Fibroblast of lung (primary cell): ENCODE measurements around the gene ENOX1. TPM values are rescaled to one million over a fixed set of nuclear protein-coding genes. Genes with fewer than 3 reads are reported as not detected.

Experiments
- DNase-seq, 2 donors: peaks; one replicate each; pipeline versions ENCODE4 v3.0.0 to v3.0.0-alpha.2; 2010; ENCODE audit warnings: low read depth in 2 of 2
- H2AFZ ChIP-seq: 2 replicates; pipeline ENCODE4 v1.5.1; 2012; ENCODE audit warnings: low read length, control low read depth, inconsistent platforms
- H3K27ac ChIP-seq: 2 replicates; pipeline ENCODE4 v1.5.1; 2011; ENCODE audit warnings: low read length, control low read depth; ENCODE audit not compliant: insufficient read depth
- H3K27me3 ChIP-seq: 2 replicates; pipeline ENCODE4 v1.5.1; 2011; ENCODE audit warnings: mild to moderate bottlenecking, low read length; ENCODE audit not compliant: control insufficient read depth, insufficient read depth
- H3K36me3 ChIP-seq: 2 replicates; pipeline ENCODE4 v1.5.1; 2011; ENCODE audit warnings: low read length; ENCODE audit not compliant: control insufficient read depth, insufficient read depth
- H3K4me1 ChIP-seq: 2 replicates; pipeline ENCODE4 v1.5.1; 2011; ENCODE audit warnings: low read length; ENCODE audit not compliant: control insufficient read depth, insufficient read depth; ENCODE audit errors: extremely low read depth
- H3K4me2 ChIP-seq: 2 replicates; pipeline ENCODE4 v1.5.1; 2011; ENCODE audit warnings: low read length, control low read depth; ENCODE audit not compliant: insufficient read depth; ENCODE audit errors: extremely low read depth
- H3K4me3 ChIP-seq, 4 experiments: fragments of 200-600 bp in 1 of 4; sonication (generic) in 1 of 4; replicated peaks in 1 of 4; 2 replicates each; pipeline ENCODE4 v1.5.1; 2011 to 2016; ENCODE audit warnings: low read length in 4 of 4, low read depth in 3 of 4, mild to moderate bottlenecking in 3 of 4, control low read depth in 2 of 4, inconsistent platforms in 1 of 4, mixed read lengths in 1 of 4; ENCODE audit not compliant: insufficient read depth in 1 of 4; ENCODE audit errors: control extremely low read depth in 1 of 4
- H3K79me2 ChIP-seq: 2 replicates; pipeline ENCODE4 v1.5.1; 2012; ENCODE audit warnings: mild to moderate bottlenecking, low read length, inconsistent platforms; ENCODE audit not compliant: control insufficient read depth, insufficient read depth
- H3K9ac ChIP-seq: 2 replicates; pipeline ENCODE4 v1.5.1; 2011; ENCODE audit warnings: mild to moderate bottlenecking, low read length, control low read depth; ENCODE audit not compliant: insufficient read depth
- H3K9me3 ChIP-seq: 2 replicates; pipeline ENCODE4 v1.5.1; 2012; ENCODE audit warnings: low read depth, low read length; ENCODE audit not compliant: control insufficient read depth, insufficient read depth
- H4K20me1 ChIP-seq: 2 replicates; pipeline ENCODE4 v1.5.1; 2011; ENCODE audit warnings: low read length; ENCODE audit not compliant: control insufficient read depth, insufficient read depth; ENCODE audit errors: extremely low read depth
- CTCF ChIP-seq, 2 donors: IDR thresholded peaks in 1 of 2; conservative IDR thresholded peaks in 1 of 2; 1 replicate in 1 of 2; 2 replicates in 1 of 2; pipeline ENCODE4 v1.5.1; 2011 to 2012; ENCODE audit warnings: low read length in 2 of 2, control low read depth in 1 of 2, inconsistent platforms in 1 of 2, low read depth in 1 of 2, mild to moderate bottlenecking in 1 of 2
- EZH2 ChIP-seq: IDR thresholded peaks from 2 replicates; pipeline ENCODE4 v1.5.1; 2012; ENCODE audit warnings: low read length, control low read depth, mild to moderate bottlenecking; ENCODE audit errors: missing control alignments
- polyA plus RNA-seq, 2 donors: library from polyadenylated mRNA; depleted of rRNA in 1 of 2; stranded (reverse) in 1 of 2; unstranded in 1 of 2; fragments of >200 nt; gene quantifications; 2 replicates each; pipeline ENCODE4 v1.2.1, GENCODE V29; 2011 to 2012; ENCODE audit warnings: missing spikeins in 1 of 2
- total RNA-seq: library from RNA; depleted of rRNA; stranded (reverse); fragments of >200 nt; gene quantifications from 2 replicates; pipeline ENCODE4 v1.2.1, GENCODE V29; 2014

The ENOX1 gene
- total and polyA plus RNA-seq, 2 donors (not counting 1 experiment from before 2014, with no cell fraction given), result 3.5 to 7.6 TPM

GRCh38 chr13:43694146-43694664 lies 92.6 kb downstream of the ENOX1 start:
- no peaks in the 10 kb centered on the region for H4K20me1 ChIP-seq

GRCh38 chr13:43693639-43694038 lies 93.1 kb downstream of the ENOX1 start:
- H3K4me1 ChIP-seq, result no peaks in the 10 kb centered on the region
- no peaks in the 10 kb centered on the region for H3K27me3 ChIP-seq
- no peak overlapping the region for H2AFZ ChIP-seq
- no peak overlapping the region for H3K4me2 ChIP-seq
- no peak overlapping the region for H3K27ac ChIP-seq
- TF ChIP-seq EZH2, result no peak
- no peak for TF ChIP-seq CTCF (conservative IDR thresholded peaks at IDR 0.05 in 1 of 2, IDR thresholded peaks at IDR 0.05 in 1 of 2; ENCODE audit: low read depth in 1 of 2, low read length in 2 of 2)
- H3K9ac ChIP-seq, result no peak overlapping the region
- no peaks in the 10 kb centered on the region for H3K9me3 ChIP-seq
- no peaks in the 10 kb centered on the region for H4K20me1 ChIP-seq
- no peak for DNase-seq
- no peaks in the 10 kb centered on the region for H3K36me3 ChIP-seq
- H3K4me3 ChIP-seq, result no peak overlapping the region
- no peaks in the 10 kb centered on the region for H3K79me2 ChIP-seq

More at GRCh38 chr13:43694146-43694664, 92.6 kb downstream of the ENOX1 start:
- H3K4me3 ChIP-seq, result no peak overlapping the region
- no peak overlapping the region for H3K4me2 ChIP-seq
- no peaks in the 10 kb centered on the region for H3K27me3 ChIP-seq
- no peaks in the 10 kb centered on the region for H3K36me3 ChIP-seq
- no peaks in the 10 kb centered on the region for H3K79me2 ChIP-seq
- H2AFZ ChIP-seq, result no peak overlapping the region
- no peak overlapping the region for H3K27ac ChIP-seq
- TF ChIP-seq CTCF (conservative IDR thresholded peaks at IDR 0.05 in 1 of 2, IDR thresholded peaks at IDR 0.05 in 1 of 2; ENCODE audit: low read depth in 1 of 2, low read length in 2 of 2) (no peak), EZH2 (no peak)
- no peak for DNase-seq
- no peak overlapping the region for H3K9ac ChIP-seq
- H3K9me3 ChIP-seq, result no peaks in the 10 kb centered on the region
- H3K4me1 ChIP-seq, result peaks cover 4% of the 10 kb centered on the region

GRCh38 chr13:43688227-43688907 lies 98.4 kb downstream of the ENOX1 start:
- Histone ChIP-seq H3K27me3 (no peaks in the 10 kb centered on the region), H3K4me1 (no peaks in the 10 kb centered on the region), H3K4me2 (no peak overlapping the region), H3K9me3 (no peaks in the 10 kb centered on the region), H2AFZ (no peak overlapping the region), H3K27ac (no peak overlapping the region), H3K4me3 (no peak overlapping the region), H4K20me1 (no peaks in the 10 kb centered on the region), H3K79me2 (no peaks in the 10 kb centered on the region), H3K9ac (no peak overlapping the region), H3K36me3 (no peaks in the 10 kb centered on the region)
- no peak for DNase-seq
- TF ChIP-seq CTCF (conservative IDR thresholded peaks at IDR 0.05 in 1 of 2, IDR thresholded peaks at IDR 0.05 in 1 of 2; ENCODE audit: low read depth in 1 of 2, low read length in 2 of 2) (no peak), EZH2 (no peak)
